H9 (cell line): ENCODE data around the gene PRKCB. TPM values are rescaled to one million over a fixed set of nuclear protein-coding genes. Genes with fewer than 3 reads are reported as not detected.

ENCODE experiments used
- DNase-seq: peaks from one replicate; pipeline ENCODE4 v3.0.0-alpha.2; 2017
- H2AFZ ChIP-seq: one replicate; pipeline ENCODE4 v1.6.1; 2013; ENCODE audit warnings: mild to moderate bottlenecking, low read length, control low read depth, moderate library complexity
- H2AK5ac ChIP-seq: 2 replicates; pipeline ENCODE4 v1.6.1; 2013; ENCODE audit warnings: low read length, control low read depth, mixed read lengths; ENCODE audit not compliant: insufficient read length
- H2BK120ac ChIP-seq: one replicate; pipeline ENCODE4 v1.6.1; 2013; ENCODE audit warnings: low read depth, mild to moderate bottlenecking, low read length, control low read depth, inconsistent platforms; ENCODE audit not compliant: poor library complexity, severe bottlenecking
- H2BK12ac ChIP-seq: 2 replicates; pipeline ENCODE4 v1.6.1; 2013; ENCODE audit warnings: low read length, control low read depth, mixed read lengths, low read depth; ENCODE audit not compliant: insufficient read length
- H2BK15ac ChIP-seq: 2 replicates; pipeline ENCODE4 v1.6.1; 2013; ENCODE audit warnings: low read depth, low read length, control low read depth
- H2BK20ac ChIP-seq: one replicate; pipeline ENCODE4 v1.6.1; 2013; ENCODE audit warnings: low read depth, mild to moderate bottlenecking, low read length, control low read depth, inconsistent platforms; ENCODE audit not compliant: poor library complexity, severe bottlenecking
- H2BK5ac ChIP-seq: 2 replicates; pipeline ENCODE4 v1.6.1; 2013; ENCODE audit warnings: low read length, control low read depth, mixed read lengths; ENCODE audit not compliant: insufficient read length
- H3K14ac ChIP-seq: 2 replicates; pipeline ENCODE4 v1.6.1; 2013; ENCODE audit warnings: low read length, control low read depth; ENCODE audit not compliant: insufficient read depth
- H3K18ac ChIP-seq: 2 replicates; pipeline ENCODE4 v1.6.1; 2013; ENCODE audit warnings: low read depth, mild to moderate bottlenecking, mixed read lengths, low read length, control low read depth; ENCODE audit not compliant: insufficient read length
- H3K23ac ChIP-seq: 2 replicates; pipeline ENCODE4 v1.6.1; 2013; ENCODE audit warnings: low read length, control low read depth, mixed read lengths, low read depth; ENCODE audit not compliant: insufficient read length
- H3K23me2 ChIP-seq: 2 replicates; pipeline ENCODE4 v1.6.1; 2013; ENCODE audit warnings: low read depth, mild to moderate bottlenecking, mixed read lengths, low read length, control low read depth; ENCODE audit not compliant: insufficient read length, poor library complexity, severe bottlenecking
- H3K27ac ChIP-seq: 2 replicates; pipeline ENCODE4 v1.5.1; 2013; ENCODE audit warnings: low read length, control low read depth, mixed read lengths, low read depth; ENCODE audit not compliant: insufficient read length
- H3K27me3 ChIP-seq: 2 replicates; pipeline ENCODE4 v1.6.1; 2013; ENCODE audit warnings: low read length, control low read depth, inconsistent platforms; ENCODE audit not compliant: insufficient read depth
- H3K4ac ChIP-seq: 2 replicates; pipeline ENCODE4 v1.6.1; 2013; ENCODE audit warnings: low read depth, mild to moderate bottlenecking, control low read depth, inconsistent platforms, low read length, moderate library complexity
- H3K4me1 ChIP-seq: 2 replicates; pipeline ENCODE4 v1.6.1; 2013; ENCODE audit warnings: low read length, control low read depth, inconsistent platforms; ENCODE audit not compliant: insufficient read depth
- H3K4me2 ChIP-seq: 2 replicates; pipeline ENCODE4 v1.6.1; 2013; ENCODE audit warnings: low read length, control low read depth, mixed read lengths; ENCODE audit not compliant: insufficient read length, insufficient read depth
- H3K56ac ChIP-seq: 2 replicates; pipeline ENCODE4 v1.6.1; 2013; ENCODE audit warnings: low read depth, mild to moderate bottlenecking, mixed read lengths, low read length, control low read depth; ENCODE audit not compliant: insufficient read length
- H3K79me1 ChIP-seq: 2 replicates; pipeline ENCODE4 v1.6.1; 2013; ENCODE audit warnings: low read depth, mild to moderate bottlenecking, moderate library complexity, low read length, control low read depth, inconsistent platforms; ENCODE audit not compliant: insufficient read depth, poor library complexity, severe bottlenecking
- H3K79me2 ChIP-seq: 2 replicates; pipeline ENCODE4 v1.6.1; 2013; ENCODE audit warnings: low read length, control low read depth, inconsistent platforms; ENCODE audit not compliant: insufficient read depth
- H3K9ac ChIP-seq: 2 replicates; pipeline ENCODE4 v1.6.1; 2013; ENCODE audit warnings: low read length, control low read depth, mixed read lengths; ENCODE audit not compliant: insufficient read length; ENCODE audit errors: extremely low read depth
- H3K9me3 ChIP-seq: one replicate; pipeline ENCODE4 v1.6.1; 2013; ENCODE audit warnings: low read depth, low read length, inconsistent platforms; ENCODE audit not compliant: control insufficient read depth
- H3T11ph ChIP-seq: one replicate; pipeline ENCODE4 v1.6.1; 2013; ENCODE audit warnings: mild to moderate bottlenecking, low read length, control low read depth, inconsistent platforms
- H4K20me1 ChIP-seq: one replicate; pipeline ENCODE4 v1.6.1; 2013; ENCODE audit not compliant: control insufficient read depth, insufficient read length, insufficient read depth
- H4K5ac ChIP-seq: 2 replicates; pipeline ENCODE4 v1.6.1; 2013; ENCODE audit warnings: low read depth, mild to moderate bottlenecking, mixed read lengths, low read length, control low read depth; ENCODE audit not compliant: insufficient read length
- H4K8ac ChIP-seq: replicated peaks from 2 replicates; pipeline ENCODE4 v1.6.1; 2013; ENCODE audit warnings: low read length, control low read depth, mixed read lengths, low read depth; ENCODE audit not compliant: insufficient read length
- H4K91ac ChIP-seq: 2 replicates; pipeline ENCODE4 v1.6.1; 2013; ENCODE audit warnings: low read depth, mild to moderate bottlenecking, moderate library complexity, mixed read lengths, low read length, control low read depth; ENCODE audit not compliant: insufficient read length
- H3K27ac Mint-ChIP-seq, 3 experiments: 2 replicates in 2 of 3; 3 replicates in 1 of 3; pipeline ENCODE4 v1.8.0; 2020 to 2021; ENCODE audit warnings: mixed read lengths in 3 of 3, mild to moderate bottlenecking in 1 of 3, moderate library complexity in 1 of 3
- H3K27me3 Mint-ChIP-seq: 2 replicates; pipeline ENCODE4 v1.8.0; 2021; ENCODE audit warnings: low read depth, mild to moderate bottlenecking, moderate library complexity, mixed read lengths
- H3K36me3 Mint-ChIP-seq, 3 experiments: 2 replicates in 2 of 3; 3 replicates in 1 of 3; pipeline ENCODE4 v1.8.0; 2020 to 2021; ENCODE audit warnings: low read depth in 3 of 3, mixed read lengths in 3 of 3; ENCODE audit not compliant: insufficient read depth in 1 of 3
- H3K4me1 Mint-ChIP-seq, 2 experiments: 2 replicates each; pipeline ENCODE4 v1.8.0; 2020; ENCODE audit warnings: mixed read lengths in 2 of 2
- H3K4me3 Mint-ChIP-seq, 2 experiments: 2 replicates in 1 of 2; 3 replicates in 1 of 2; pipeline ENCODE4 v1.8.0; 2020 to 2021; ENCODE audit warnings: mild to moderate bottlenecking in 2 of 2, mixed read lengths in 2 of 2, moderate library complexity in 1 of 2
- H3K9me3 Mint-ChIP-seq, 2 experiments: 2 replicates in 1 of 2; 3 replicates in 1 of 2; pipeline ENCODE4 v1.8.0; 2020; ENCODE audit warnings: mild to moderate bottlenecking in 2 of 2, mixed read lengths in 2 of 2, moderate library complexity in 1 of 2
- CTCF ChIP-seq: fragments of 200-600 bp; sonication (generic); conservative IDR thresholded peaks from 3 replicates; pipeline ENCODE4 v1.8.0; 2021; ENCODE audit warnings: antibody characterized with exemption, mild to moderate bottlenecking
- WGBS: extraction: QIAGEN DNeasy Blood & Tissue Kit; methylation state at CpG from one replicate; pipeline ENCODE4 v1.1.7; 2013; ENCODE audit warnings: missing lambda C conversion rate, low lambda C conversion rate, mixed read lengths; ENCODE audit not compliant: insufficient read length; ENCODE audit errors: extremely low coverage; 5-methylcytosine and 5-hydroxymethylcytosine counted together
- total RNA-seq: library from RNA; stranded (reverse); gene quantifications from 2 replicates; pipeline ENCODE4 v1.2.1, GENCODE V29; 2021

Gene PRKCB
- total RNA-seq, 1 experiment from 2014 or later, result 7.0 TPM

- Histone ChIP-seq H3T11ph (no peak overlapping the region), H3K18ac (no peak overlapping the region), H2BK5ac (no peak overlapping the region), H2AFZ (no peak overlapping the region), H3K56ac (no peak overlapping the region), H3K79me1 (no peaks in the 10 kb centered on the region), H2AK5ac (no peak overlapping the region), H3K4ac (no peak overlapping the region), H2BK15ac (no peak overlapping the region), H3K27ac (no peak overlapping the region), H2BK12ac (no peak overlapping the region), H2BK20ac (no peak overlapping the region), H3K9me3 (no peaks in the 10 kb centered on the region), H3K4me2 (no peak overlapping the region), H4K8ac (no peak overlapping the region), H3K23me2 (no peaks in the 10 kb centered on the region), H4K5ac (no peak overlapping the region), H4K91ac (no peak overlapping the region), H3K9ac (no peak overlapping the region), H4K20me1 (no peaks in the 10 kb centered on the region), H3K79me2 (no peaks in the 10 kb centered on the region), H3K23ac (no peak overlapping the region), H3K4me1 (peaks cover 15% of the 10 kb centered on the region; the same call in 1 of the 2 replicates), H3K14ac (no peak overlapping the region), H3K27me3 (no peaks in the 10 kb centered on the region), H2BK120ac (no peak overlapping the region)
- H3K9me3 Mint-ChIP-seq, result no peaks in the 10 kb centered on the region
- H3K4me3 Mint-ChIP-seq, result no peak overlapping the region
- no peaks in the 10 kb centered on the region; a peak in 1 of 7 replicates for H3K36me3 Mint-ChIP-seq
- H3K4me1 Mint-ChIP-seq, result peaks cover 23 to 30% of the 10 kb centered on the region in 2 experiments
- TF ChIP-seq CTCF, result no peak
- WGBS, result no CpG with 5 or more reads among the region's 11 CpGs
- no peak overlapping the region for H3K27ac Mint-ChIP-seq
- no peak for DNase-seq
- peaks cover 11% of the 10 kb centered on the region for H3K27me3 Mint-ChIP-seq
Measured at GRCh38 chr16:23948949-23949411, 113.2 kb downstream of the PRKCB start.
